H9 (cell line): ENCODE measurements around the gene CFAP100. TPM values are rescaled to one million over a fixed set of nuclear protein-coding genes. Genes with fewer than 3 reads are reported as not detected.

Experiments used
- DNase-seq: peaks from one replicate; pipeline ENCODE4 v3.0.0-alpha.2; 2017
- H2AFZ ChIP-seq: one replicate; pipeline ENCODE4 v1.6.1; 2013; ENCODE audit warnings: mild to moderate bottlenecking, low read length, control low read depth, moderate library complexity
- H2AK5ac ChIP-seq: 2 replicates; pipeline ENCODE4 v1.6.1; 2013; ENCODE audit warnings: low read length, control low read depth, mixed read lengths; ENCODE audit not compliant: insufficient read length
- H2BK120ac ChIP-seq: one replicate; pipeline ENCODE4 v1.6.1; 2013; ENCODE audit warnings: low read depth, mild to moderate bottlenecking, low read length, control low read depth, inconsistent platforms; ENCODE audit not compliant: poor library complexity, severe bottlenecking
- H2BK12ac ChIP-seq: 2 replicates; pipeline ENCODE4 v1.6.1; 2013; ENCODE audit warnings: low read length, control low read depth, mixed read lengths, low read depth; ENCODE audit not compliant: insufficient read length
- H2BK15ac ChIP-seq: 2 replicates; pipeline ENCODE4 v1.6.1; 2013; ENCODE audit warnings: low read depth, low read length, control low read depth
- H2BK20ac ChIP-seq: one replicate; pipeline ENCODE4 v1.6.1; 2013; ENCODE audit warnings: low read depth, mild to moderate bottlenecking, low read length, control low read depth, inconsistent platforms; ENCODE audit not compliant: poor library complexity, severe bottlenecking
- H2BK5ac ChIP-seq: 2 replicates; pipeline ENCODE4 v1.6.1; 2013; ENCODE audit warnings: low read length, control low read depth, mixed read lengths; ENCODE audit not compliant: insufficient read length
- H3K14ac ChIP-seq: 2 replicates; pipeline ENCODE4 v1.6.1; 2013; ENCODE audit warnings: low read length, control low read depth; ENCODE audit not compliant: insufficient read depth
- H3K18ac ChIP-seq: 2 replicates; pipeline ENCODE4 v1.6.1; 2013; ENCODE audit warnings: low read depth, mild to moderate bottlenecking, mixed read lengths, low read length, control low read depth; ENCODE audit not compliant: insufficient read length
- H3K23ac ChIP-seq: 2 replicates; pipeline ENCODE4 v1.6.1; 2013; ENCODE audit warnings: low read length, control low read depth, mixed read lengths, low read depth; ENCODE audit not compliant: insufficient read length
- H3K23me2 ChIP-seq: 2 replicates; pipeline ENCODE4 v1.6.1; 2013; ENCODE audit warnings: low read depth, mild to moderate bottlenecking, mixed read lengths, low read length, control low read depth; ENCODE audit not compliant: insufficient read length, poor library complexity, severe bottlenecking
- H3K27ac ChIP-seq: 2 replicates; pipeline ENCODE4 v1.5.1; 2013; ENCODE audit warnings: low read length, control low read depth, mixed read lengths, low read depth; ENCODE audit not compliant: insufficient read length
- H3K27me3 ChIP-seq: 2 replicates; pipeline ENCODE4 v1.6.1; 2013; ENCODE audit warnings: low read length, control low read depth, inconsistent platforms; ENCODE audit not compliant: insufficient read depth
- H3K4ac ChIP-seq: 2 replicates; pipeline ENCODE4 v1.6.1; 2013; ENCODE audit warnings: low read depth, mild to moderate bottlenecking, control low read depth, inconsistent platforms, low read length, moderate library complexity
- H3K4me1 ChIP-seq: 2 replicates; pipeline ENCODE4 v1.6.1; 2013; ENCODE audit warnings: low read length, control low read depth, inconsistent platforms; ENCODE audit not compliant: insufficient read depth
- H3K4me2 ChIP-seq: 2 replicates; pipeline ENCODE4 v1.6.1; 2013; ENCODE audit warnings: low read length, control low read depth, mixed read lengths; ENCODE audit not compliant: insufficient read length, insufficient read depth
- H3K56ac ChIP-seq: 2 replicates; pipeline ENCODE4 v1.6.1; 2013; ENCODE audit warnings: low read depth, mild to moderate bottlenecking, mixed read lengths, low read length, control low read depth; ENCODE audit not compliant: insufficient read length
- H3K79me1 ChIP-seq: 2 replicates; pipeline ENCODE4 v1.6.1; 2013; ENCODE audit warnings: low read depth, mild to moderate bottlenecking, moderate library complexity, low read length, control low read depth, inconsistent platforms; ENCODE audit not compliant: insufficient read depth, poor library complexity, severe bottlenecking
- H3K79me2 ChIP-seq: 2 replicates; pipeline ENCODE4 v1.6.1; 2013; ENCODE audit warnings: low read length, control low read depth, inconsistent platforms; ENCODE audit not compliant: insufficient read depth
- H3K9ac ChIP-seq: 2 replicates; pipeline ENCODE4 v1.6.1; 2013; ENCODE audit warnings: low read length, control low read depth, mixed read lengths; ENCODE audit not compliant: insufficient read length; ENCODE audit errors: extremely low read depth
- H3K9me3 ChIP-seq: one replicate; pipeline ENCODE4 v1.6.1; 2013; ENCODE audit warnings: low read depth, low read length, inconsistent platforms; ENCODE audit not compliant: control insufficient read depth
- H3T11ph ChIP-seq: one replicate; pipeline ENCODE4 v1.6.1; 2013; ENCODE audit warnings: mild to moderate bottlenecking, low read length, control low read depth, inconsistent platforms
- H4K20me1 ChIP-seq: one replicate; pipeline ENCODE4 v1.6.1; 2013; ENCODE audit not compliant: control insufficient read depth, insufficient read length, insufficient read depth
- H4K5ac ChIP-seq: 2 replicates; pipeline ENCODE4 v1.6.1; 2013; ENCODE audit warnings: low read depth, mild to moderate bottlenecking, mixed read lengths, low read length, control low read depth; ENCODE audit not compliant: insufficient read length
- H4K8ac ChIP-seq: replicated peaks from 2 replicates; pipeline ENCODE4 v1.6.1; 2013; ENCODE audit warnings: low read length, control low read depth, mixed read lengths, low read depth; ENCODE audit not compliant: insufficient read length
- H4K91ac ChIP-seq: 2 replicates; pipeline ENCODE4 v1.6.1; 2013; ENCODE audit warnings: low read depth, mild to moderate bottlenecking, moderate library complexity, mixed read lengths, low read length, control low read depth; ENCODE audit not compliant: insufficient read length
- H3K27ac Mint-ChIP-seq, 3 experiments: 2 replicates in 2 of 3; 3 replicates in 1 of 3; pipeline ENCODE4 v1.8.0; 2020 to 2021; ENCODE audit warnings: mixed read lengths in 3 of 3, mild to moderate bottlenecking in 1 of 3, moderate library complexity in 1 of 3
- H3K27me3 Mint-ChIP-seq: 2 replicates; pipeline ENCODE4 v1.8.0; 2021; ENCODE audit warnings: low read depth, mild to moderate bottlenecking, moderate library complexity, mixed read lengths
- H3K36me3 Mint-ChIP-seq, 3 experiments: 2 replicates in 2 of 3; 3 replicates in 1 of 3; pipeline ENCODE4 v1.8.0; 2020 to 2021; ENCODE audit warnings: low read depth in 3 of 3, mixed read lengths in 3 of 3; ENCODE audit not compliant: insufficient read depth in 1 of 3
- H3K4me1 Mint-ChIP-seq, 2 experiments: 2 replicates each; pipeline ENCODE4 v1.8.0; 2020; ENCODE audit warnings: mixed read lengths in 2 of 2
- H3K4me3 Mint-ChIP-seq, 2 experiments: 2 replicates in 1 of 2; 3 replicates in 1 of 2; pipeline ENCODE4 v1.8.0; 2020 to 2021; ENCODE audit warnings: mild to moderate bottlenecking in 2 of 2, mixed read lengths in 2 of 2, moderate library complexity in 1 of 2
- H3K9me3 Mint-ChIP-seq, 2 experiments: 2 replicates in 1 of 2; 3 replicates in 1 of 2; pipeline ENCODE4 v1.8.0; 2020; ENCODE audit warnings: mild to moderate bottlenecking in 2 of 2, mixed read lengths in 2 of 2, moderate library complexity in 1 of 2
- CTCF ChIP-seq: fragments of 200-600 bp; sonication (generic); conservative IDR thresholded peaks from 3 replicates; pipeline ENCODE4 v1.8.0; 2021; ENCODE audit warnings: antibody characterized with exemption, mild to moderate bottlenecking
- WGBS: extraction: QIAGEN DNeasy Blood & Tissue Kit; methylation state at CpG from one replicate; pipeline ENCODE4 v1.1.7; 2013; ENCODE audit warnings: missing lambda C conversion rate, low lambda C conversion rate, mixed read lengths; ENCODE audit not compliant: insufficient read length; ENCODE audit errors: extremely low coverage; 5-methylcytosine and 5-hydroxymethylcytosine counted together
- total RNA-seq: library from RNA; stranded (reverse); gene quantifications from 2 replicates; pipeline ENCODE4 v1.2.1, GENCODE V29; 2021

Gene CFAP100
- total RNA-seq, 1 experiment from 2014 or later, result 0.44 TPM

- H2BK5ac ChIP-seq, result no peak overlapping the region
- H2BK12ac ChIP-seq, result no peak overlapping the region
- no CpG with 5 or more reads among the region's 5 CpGs for WGBS
- H4K91ac ChIP-seq, result no peak overlapping the region
- H3K56ac ChIP-seq, result no peak overlapping the region
- no peak for TF ChIP-seq CTCF
- no peak overlapping the region for H2BK20ac ChIP-seq
- Mint-ChIP-seq H3K4me1 (peaks cover 24 to 29% of the 10 kb centered on the region in 2 experiments), H3K9me3 (no peaks in the 10 kb centered on the region), H3K4me3 (no peak overlapping the region), H3K27me3 (no peaks in the 10 kb centered on the region; the same call in 1 of the 2 replicates), H3K36me3 (peaks cover 0 to 7% (median 2%) of the 10 kb centered on the region in 3 experiments; a peak in 3 of 7 replicates), H3K27ac (no peak overlapping the region; a peak in 1 of 7 replicates)
- DNase-seq, result no peak
- no peaks in the 10 kb centered on the region for H4K20me1 ChIP-seq
- no peaks in the 10 kb centered on the region for H3K4me1 ChIP-seq
- no peak overlapping the region for H3T11ph ChIP-seq
- no peak overlapping the region for H3K18ac ChIP-seq
- H2BK120ac ChIP-seq, result no peak overlapping the region
- no peak overlapping the region for H2BK15ac ChIP-seq
- H3K9me3 ChIP-seq, result no peaks in the 10 kb centered on the region
- no peak overlapping the region for H2AK5ac ChIP-seq
- H3K79me1 ChIP-seq, result no peaks in the 10 kb centered on the region
- H3K9ac ChIP-seq, result no peak overlapping the region
- no peaks in the 10 kb centered on the region for H3K27me3 ChIP-seq
- no peaks in the 10 kb centered on the region for H3K23me2 ChIP-seq
- no peak overlapping the region for H3K14ac ChIP-seq
- H2AFZ ChIP-seq, result no peak overlapping the region
- no peaks in the 10 kb centered on the region for H3K79me2 ChIP-seq
- no peak overlapping the region for H3K27ac ChIP-seq
- H3K4ac ChIP-seq, result no peak overlapping the region
- no peak overlapping the region for H3K4me2 ChIP-seq
- H4K5ac ChIP-seq, result no peak overlapping the region
- no peak overlapping the region for H4K8ac ChIP-seq
- H3K23ac ChIP-seq, result no peak overlapping the region
Measured at GRCh38 chr3:126445506-126445905, 50.8 kb downstream of the CFAP100 start.
